Body of pancreas (tissue), 4 donors: ENCODE measurements around the gene NEK1. TPM values are rescaled to one million over a fixed set of nuclear protein-coding genes. Genes with fewer than 3 reads are reported as not detected.
"Not testable (repeated sequence)": the region's sequence is repeated elsewhere in the genome, so short reads cannot be mapped to it uniquely, and the experiment has no call there.

Source experiments
- ATAC-seq: fragments of 150-250 bp; one replicate; pipeline ENCODE4 v1.9.1; 2016
- DNase-seq, 4 donors: peaks; one replicate each; pipeline ENCODE4 v3.0.0-alpha.2; 2019
- H3K27ac ChIP-seq, 4 donors: fragments of 200-600 bp; sonication (generic); 1 replicate in 3 of 4; 2 replicates in 1 of 4; pipeline versions ENCODE4 v1.5.1 to v1.6.1; 2016 to 2019; ENCODE audit warnings: mild to moderate bottlenecking in 1 of 4, mixed read lengths in 1 of 4, moderate library complexity in 1 of 4
- H3K27me3 ChIP-seq, 2 donors: fragments of 200-600 bp; sonication (generic); one replicate each; pipeline ENCODE4 v1.6.0; 2016; ENCODE audit warnings: mild to moderate bottlenecking in 1 of 2
- H3K36me3 ChIP-seq, 2 donors: fragments of 200-600 bp; sonication (generic); replicated peaks in 1 of 2; 2 replicates each; pipeline ENCODE4 v1.5.1; 2016; ENCODE audit warnings: low read depth in 2 of 2; ENCODE audit not compliant: insufficient read depth in 1 of 2
- H3K4me1 ChIP-seq: fragments of 200-600 bp; sonication (generic); one replicate; pipeline ENCODE4 v1.6.0; 2016
- H3K4me3 ChIP-seq, 2 donors: fragments of 200-600 bp; sonication (generic); 1 replicate in 1 of 2; 2 replicates in 1 of 2; pipeline ENCODE4 v1.5.1; 2016 to 2019
- H3K9me3 ChIP-seq, 3 donors: fragments of 200-600 bp; sonication (generic); 1 replicate in 2 of 3; 2 replicates in 1 of 3; pipeline ENCODE4 v1.5.1; 2016
- CTCF ChIP-seq, 7 experiments: fragments of 450-650 bp in 4 of 7; fragments of 200-600 bp in 3 of 7; sonication (generic) in 3 of 7; IDR thresholded peaks; one replicate each; pipeline ENCODE4 v1.5.1; 2016 to 2019; ENCODE audit warnings: antibody characterized with exemption in 7 of 7
- POLR2A ChIP-seq, 3 donors: fragments of 450-650 bp; IDR thresholded peaks; one replicate each; pipeline ENCODE4 v1.6.1; 2016; ENCODE audit warnings: antibody characterized with exemption in 3 of 3, mild to moderate bottlenecking in 2 of 3
- WGBS, 2 donors: methylation state at CpG; one replicate each; pipeline ENCODE4 v1.1.5; 2017; 5-methylcytosine and 5-hydroxymethylcytosine counted together
- intact Hi-C: fragments of 100-400 bp; cut with DNase I; formaldehyde crosslinking; loops from one replicate; pipeline ENCODE4 v1.15.1; 2023
- total RNA-seq, 2 donors: library from RNA; depleted of rRNA; stranded (reverse); fragments of >200 nt; gene quantifications; one replicate each; pipeline ENCODE4 v1.1.0, GENCODE V29; 2016

The NEK1 gene
- total RNA-seq, 2 donors from 2014 or later = 6.3 to 12.2 TPM

GRCh38 chr4:169567916-169568315, 44.5 kb downstream of the NEK1 start:
- H3K4me1 ChIP-seq = no peaks in the 10 kb centered on the region
- ATAC-seq (no peak), DNase-seq (no peak)
- no peaks in the 10 kb centered on the region for H3K9me3 ChIP-seq
- no peaks in the 10 kb centered on the region for H3K27me3 ChIP-seq
- 55 to 71% methylated on average over 4 of the region's 4 CpGs for WGBS, 2 donors
- no peaks in the 10 kb centered on the region for H3K36me3 ChIP-seq
- H3K4me3 ChIP-seq = no peak overlapping the region
- TF ChIP-seq POLR2A (IDR thresholded peaks at IDR 0.05) = no peak
- TF ChIP-seq CTCF (IDR thresholded peaks at IDR 0.05) = no peak
- intact Hi-C loops = no loop called here
- no peak overlapping the region for H3K27ac ChIP-seq

GRCh38 chr4:169566021-169566818, 46.2 kb downstream of the NEK1 start:
- Histone ChIP-seq H3K36me3 (no peaks in the 10 kb centered on the region), H3K27me3 (no peaks in the 10 kb centered on the region), H3K9me3 (no peaks in the 10 kb centered on the region), H3K4me1 (no peaks in the 10 kb centered on the region), H3K27ac (no peak overlapping the region), H3K4me3 (no peak overlapping the region)
- DNase-seq (peak; percentile 37 to 69 (median 52)), ATAC-seq (peak; percentile 60)
- intact Hi-C loops = no loop called here
- 51% methylated on average over 2 of the region's 2 CpGs for WGBS, 2 donors
- TF ChIP-seq POLR2A (IDR thresholded peaks at IDR 0.05) = no peak
- TF ChIP-seq CTCF (IDR thresholded peaks at IDR 0.05) = peak; percentile 39 to 78 (median 57)

GRCh38 chr4:169565606-169566005, 46.8 kb downstream of the NEK1 start:
- H3K36me3 ChIP-seq = no peaks in the 10 kb centered on the region
- no peak for TF ChIP-seq POLR2A (IDR thresholded peaks at IDR 0.05)
- TF ChIP-seq CTCF (IDR thresholded peaks at IDR 0.05) = no peak
- no peak overlapping the region for H3K27ac ChIP-seq
- no peak for DNase-seq
- no peaks in the 10 kb centered on the region for H3K27me3 ChIP-seq
- intact Hi-C loops = no loop called here
- no peak for ATAC-seq
- WGBS, 2 donors = 63 to 78% methylated on average over 3 of the region's 3 CpGs
- no peaks in the 10 kb centered on the region for H3K9me3 ChIP-seq
- H3K4me3 ChIP-seq = no peak overlapping the region
- H3K4me1 ChIP-seq = no peaks in the 10 kb centered on the region

GRCh38 chr4:169557061-169557636, 55.2 kb downstream of the NEK1 start:
- H3K27ac ChIP-seq = no peak overlapping the region
- H3K9me3 ChIP-seq = no peaks in the 10 kb centered on the region
- 63 to 66% methylated on average over 1 of the region's 1 CpG for WGBS, 2 donors
- no peaks in the 10 kb centered on the region for H3K36me3 ChIP-seq
- H3K4me1 ChIP-seq = no peaks in the 10 kb centered on the region
- ATAC-seq = no peak
- H3K4me3 ChIP-seq = no peak overlapping the region
- intact Hi-C loops = no loop called here
- H3K27me3 ChIP-seq = no peaks in the 10 kb centered on the region
- no peak for DNase-seq
- TF ChIP-seq CTCF (IDR thresholded peaks at IDR 0.05) = no peak
- no peak for TF ChIP-seq POLR2A (IDR thresholded peaks at IDR 0.05)

GRCh38 chr4:169546548-169546947, 65.8 kb downstream of the NEK1 start:
- H3K27ac ChIP-seq, H3K4me1 ChIP-seq, ATAC-seq, H3K9me3 ChIP-seq, H3K4me3 ChIP-seq, intact Hi-C loops, H3K27me3 ChIP-seq, DNase-seq, H3K36me3 ChIP-seq: not testable (repeated sequence)
- WGBS, 2 donors = 85 to 88% methylated on average over 4 of the region's 4 CpGs
